Activated CD4-positive, alpha-beta T cell treated with anti-CD3 and anti-CD28 coated beads, Interleukin-2, amount 10 ng/mL, durations not matched to agents 7 days and 5 days (primary cell): ENCODE results near the gene RAD9A. TPM values are rescaled to one million over a fixed set of nuclear protein-coding genes. Genes with fewer than 3 reads are reported as not detected.
A peak's percentile ranks its signal among the peaks of the same experiment; 100 is the strongest.

Experiments
- CTCF ChIA-PET: fragments of 350-600 bp; sonication (Branson Sonifier 250); formaldehyde crosslinking; loops from one replicate; lab custom pipeline; 2021; ENCODE audit warnings: antibody characterized with exemption; lab: Charles Lee
- POLR2A ChIA-PET: fragments of 350-600 bp; sonication (Branson Sonifier 250); formaldehyde crosslinking; loops from one replicate; lab custom pipeline; 2021; ENCODE audit warnings: antibody characterized with exemption; lab: Charles Lee
- DNase-seq: peaks from one replicate; pipeline ENCODE4 v3.0.0-alpha.2; 2020
- H3K27ac Mint-ChIP-seq: one replicate; pipeline ENCODE4 v1.8.0; 2021; ENCODE audit warnings: mild to moderate bottlenecking, moderate library complexity, mixed read lengths
- H3K27me3 Mint-ChIP-seq: one replicate; pipeline ENCODE4 v1.8.0; 2021; ENCODE audit warnings: mixed read lengths
- H3K36me3 Mint-ChIP-seq: one replicate; pipeline ENCODE4 v1.8.0; 2021; ENCODE audit warnings: low read depth, mixed read lengths
- H3K4me1 Mint-ChIP-seq: one replicate; pipeline ENCODE4 v1.8.0; 2021; ENCODE audit warnings: mixed read lengths
- H3K4me3 Mint-ChIP-seq: one replicate; pipeline ENCODE4 v1.8.0; 2021; ENCODE audit warnings: mild to moderate bottlenecking, moderate library complexity, mixed read lengths
- H3K9me3 Mint-ChIP-seq: one replicate; pipeline ENCODE4 v1.8.0; 2021; ENCODE audit warnings: mixed read lengths
- total RNA-seq, 2 experiments: library from RNA; stranded (reverse); gene quantifications; one replicate each; pipeline ENCODE4 v1.2.3, GENCODE V29; 2021

Gene RAD9A
- total RNA-seq, 2 experiments from 2014 or later = 49.3 to 53.7 TPM

DNA sequence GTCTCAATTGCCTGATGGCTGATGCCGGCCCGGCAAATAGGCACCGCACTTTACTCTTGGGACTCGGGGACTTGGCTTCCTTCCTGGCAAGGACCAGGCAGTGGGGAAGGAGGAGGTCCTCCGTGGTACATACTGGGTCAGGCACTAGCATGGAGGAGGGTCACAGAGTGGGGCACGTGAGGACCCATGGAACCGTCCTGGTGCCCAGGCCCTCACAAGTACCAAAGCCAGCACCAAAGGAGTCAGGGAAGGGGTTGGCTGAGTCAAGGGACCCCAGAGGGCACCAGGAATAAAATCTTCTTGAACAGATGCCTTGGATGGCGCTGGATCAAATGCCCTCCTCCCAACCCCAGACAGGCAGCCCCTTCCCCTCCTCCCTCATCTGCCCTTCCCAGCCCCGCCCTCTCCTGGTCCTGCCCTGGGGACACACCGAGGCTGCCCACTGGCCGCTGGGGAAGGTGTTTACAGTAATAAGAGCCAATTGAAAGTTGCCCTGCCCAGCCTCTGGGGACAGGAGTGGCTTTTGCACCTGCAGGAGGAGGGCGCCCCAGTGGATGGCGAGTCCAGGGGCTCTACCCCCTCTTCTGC lies 18.1 kb downstream of the RAD9A start:
- Mint-ChIP-seq H3K36me3 (peaks cover 57% of the 10 kb centered on the region), H3K4me1 (peaks cover 81% of the 10 kb centered on the region), H3K4me3 (peak overlapping the region; percentile 79), H3K27me3 (no peaks in the 10 kb centered on the region), H3K9me3 (no peaks in the 10 kb centered on the region), H3K27ac (peak overlapping the region; percentile 94)
- POLR2A ChIA-PET = interaction anchor here (0.6 to 0.9 kb wide), 2 partner anchors 10 to 145 kb away, joined by 3 to 4 read pairs; no protein-coding TSS in a partner anchor
- CTCF ChIA-PET = interaction anchor here (1.2 to 1.9 kb wide), 3 partner anchors 8 to 95 kb away, joined by 3 to 9 read pairs (median 4); partner anchors contain the start of gene PITPNM1
- DNase-seq = no peak

- peak overlapping the region; percentile 94 for H3K27ac Mint-ChIP-seq
- peaks cover 1% of the 10 kb centered on the region for H3K27me3 Mint-ChIP-seq
These were observed 18.6 kb downstream of the RAD9A start for GRCh38 chr11:67410369-67410831.

GRCh38 chr11:67410984-67411784 lies 19.4 kb downstream of the RAD9A start:
- Mint-ChIP-seq H3K27ac (peak overlapping the region; percentile 94), H3K27me3 (peaks cover 1% of the 10 kb centered on the region), H3K9me3 (no peaks in the 10 kb centered on the region), H3K4me3 (peak overlapping the region; percentile 79), H3K4me1 (peaks cover 78% of the 10 kb centered on the region), H3K36me3 (peaks cover 45% of the 10 kb centered on the region)
- no peak for DNase-seq
- POLR2A ChIA-PET = interaction anchor here (1.2 kb wide), 1 partner anchor 9 kb away, joined by 5 read pairs; no protein-coding TSS in a partner anchor
- CTCF ChIA-PET = interaction anchor here (0.6 to 0.9 kb wide), 4 partner anchors 12 to 68 kb away, joined by 3 to 4 read pairs (median 3); no protein-coding TSS in a partner anchor

More at GRCh38 chr11:67410369-67410831, 18.6 kb downstream of the RAD9A start:
- ChIA-PET CTCF (no interaction called here), POLR2A (interaction anchor here (1.2 kb wide), 1 partner anchor 10 kb away, joined by 5 read pairs; no protein-coding TSS in a partner anchor)
- Mint-ChIP-seq H3K9me3 (no peaks in the 10 kb centered on the region), H3K4me3 (peak overlapping the region; percentile 79), H3K4me1 (peaks cover 80% of the 10 kb centered on the region), H3K36me3 (peaks cover 52% of the 10 kb centered on the region)
- no peak for DNase-seq

GRCh38 chr11:67411785-67412152 lies 20.0 kb downstream of the RAD9A start:
- ChIA-PET POLR2A (interaction anchor here (1.2 kb wide), 1 partner anchor 8 kb away, joined by 5 read pairs; no protein-coding TSS in a partner anchor), CTCF (interaction anchor here (0.6 to 4.0 kb wide), 6 partner anchors 8 to 69 kb away, joined by 3 to 27 read pairs (median 4); partner anchors contain the start of genes PPP1CA and TBC1D10C)
- Mint-ChIP-seq H3K27me3 (peaks cover 1% of the 10 kb centered on the region), H3K27ac (peak overlapping the region; percentile 6), H3K9me3 (no peaks in the 10 kb centered on the region), H3K36me3 (peaks cover 40% of the 10 kb centered on the region), H3K4me1 (peaks cover 78% of the 10 kb centered on the region), H3K4me3 (no peak overlapping the region)
- no peak for DNase-seq

- Mint-ChIP-seq H3K4me1 (peaks cover 74% of the 10 kb centered on the region), H3K4me3 (no peak overlapping the region), H3K36me3 (peaks cover 34% of the 10 kb centered on the region), H3K27me3 (peaks cover 1% of the 10 kb centered on the region), H3K9me3 (no peaks in the 10 kb centered on the region), H3K27ac (peak overlapping the region; percentile 76)
- ChIA-PET POLR2A (no interaction called here), CTCF (interaction anchor here (0.8 to 4.0 kb wide), 5 partner anchors 9 to 61 kb away, joined by 3 to 27 read pairs (median 5); partner anchors contain the start of genes PPP1CA and TBC1D10C)
- DNase-seq = no peak
These were observed 20.9 kb downstream of the RAD9A start for GRCh38 chr11:67412495-67413179.

DNA sequence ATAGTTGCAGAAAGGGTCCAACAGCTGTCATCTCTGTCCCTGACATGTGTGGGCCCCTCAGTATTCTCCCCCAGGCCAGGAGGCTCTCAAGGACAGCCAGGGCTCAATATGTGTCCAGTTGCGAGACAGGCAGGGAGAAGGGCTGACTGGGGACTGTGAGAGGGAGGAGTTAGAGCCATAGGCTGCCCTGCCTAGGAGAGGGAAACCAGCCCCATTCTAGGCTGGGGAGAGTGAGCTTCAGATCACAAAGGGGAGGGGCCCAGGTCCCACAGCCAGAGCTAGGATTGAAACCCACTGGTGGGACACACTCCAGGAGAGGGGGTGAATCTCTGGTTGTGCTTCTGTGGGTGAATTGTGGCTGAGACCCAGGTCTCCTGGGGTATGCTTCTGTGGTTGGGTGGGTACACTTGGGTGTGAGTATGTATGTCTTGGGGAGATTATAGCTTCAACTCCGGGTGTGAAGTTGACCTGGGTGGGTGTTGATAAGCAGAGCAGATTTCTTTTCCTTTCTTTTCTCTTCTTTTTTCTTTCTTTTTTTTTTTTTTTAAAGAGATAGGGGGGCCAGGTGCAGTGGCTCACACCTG lies 21.6 kb downstream of the RAD9A start:
- H3K27me3 Mint-ChIP-seq = peaks cover 1% of the 10 kb centered on the region
- H3K27ac Mint-ChIP-seq = peak overlapping the region; percentile 12
- ChIA-PET CTCF (interaction anchor here (0.8 to 4.0 kb wide), 8 partner anchors 10 to 62 kb away, joined by 3 to 27 read pairs (median 6); partner anchors contain the start of genes PPP1CA and TBC1D10C), POLR2A (no interaction called here)
- peaks cover 73% of the 10 kb centered on the region for H3K4me1 Mint-ChIP-seq
- DNase-seq = no peak
- peaks cover 27% of the 10 kb centered on the region for H3K36me3 Mint-ChIP-seq
- H3K4me3 Mint-ChIP-seq = no peak overlapping the region
- H3K9me3 Mint-ChIP-seq = no peaks in the 10 kb centered on the region

DNA sequence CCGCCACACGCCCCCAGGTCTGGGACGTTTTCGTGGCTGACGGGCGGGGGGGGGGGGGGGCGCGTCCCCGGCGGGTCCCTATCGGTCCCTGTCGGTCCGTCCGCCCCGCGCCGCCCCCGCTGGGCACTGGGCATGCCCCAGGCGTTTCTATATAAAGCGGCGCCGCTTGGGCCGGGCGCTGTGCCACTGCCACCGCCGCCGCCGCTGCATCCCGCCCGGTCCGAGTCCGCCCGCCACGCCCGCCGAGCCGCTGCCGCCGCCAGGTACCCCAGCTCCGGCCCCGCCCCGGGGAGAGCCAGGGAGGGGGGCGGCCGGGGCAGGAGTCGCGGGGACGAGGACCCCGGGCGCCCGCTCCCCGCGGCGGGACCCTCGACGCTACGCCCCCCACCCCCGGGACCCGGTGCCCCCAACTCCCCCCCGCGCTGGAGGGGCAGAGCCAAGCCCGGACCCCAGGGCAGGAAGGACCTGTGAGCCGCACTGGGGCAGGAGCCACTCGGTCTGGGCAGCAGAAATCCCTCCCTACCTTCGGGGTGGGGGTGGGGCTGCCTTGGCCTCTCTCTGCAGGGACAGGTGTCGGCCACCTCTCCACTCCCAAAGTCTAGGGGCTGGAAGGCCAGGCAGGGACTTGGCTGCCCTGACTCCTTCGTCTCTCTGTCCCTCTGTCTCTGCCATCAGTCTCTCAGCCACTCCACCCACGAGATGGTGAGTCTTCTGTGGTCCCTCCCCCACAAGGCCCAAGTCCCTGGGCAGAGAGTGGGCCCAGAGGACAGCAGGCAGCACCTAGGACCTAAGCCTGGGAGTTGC lies 23.9 kb downstream of the RAD9A start, which contains the start of gene CARNS1:
TSS of gene CARNS1 (plus strand) at position 178 of the 804 bp plus-strand sequence. CDS start at position 700, 522 bp downstream.
- Mint-ChIP-seq H3K36me3 (peaks cover 9% of the 10 kb centered on the region), H3K27ac (peak within 1 kb of the TSS; percentile 87), H3K4me3 (peak within 1 kb of the TSS; percentile 45), H3K27me3 (peaks cover 1% of the 10 kb centered on the region), H3K4me1 (peaks cover 67% of the 10 kb centered on the region), H3K9me3 (no peaks in the 10 kb centered on the region)
- POLR2A ChIA-PET = no interaction called here
- DNase-seq = no peak
- CTCF ChIA-PET = interaction anchor here (0.6 to 4.0 kb wide), 3 partner anchors 12 to 40 kb away, joined by 3 to 27 read pairs (median 3); partner anchors contain the start of genes PPP1CA and TBC1D10C

- CTCF ChIA-PET = interaction anchor here (0.6 to 4.0 kb wide), 5 partner anchors 8 to 58 kb away, joined by 3 to 27 read pairs (median 5); partner anchors contain the start of genes PTPRCAP and TBC1D10C
These were observed 24.9 kb downstream of the RAD9A start for GRCh38 chr11:67416416-67417335.

GRCh38 chr11:67417425-67417824 lies 25.6 kb downstream of the RAD9A start:
- Mint-ChIP-seq H3K27ac (no peak overlapping the region), H3K4me1 (peaks cover 54% of the 10 kb centered on the region), H3K36me3 (peaks cover 3% of the 10 kb centered on the region), H3K4me3 (no peak overlapping the region), H3K27me3 (peaks cover 1% of the 10 kb centered on the region), H3K9me3 (no peaks in the 10 kb centered on the region)
- ChIA-PET CTCF (interaction anchor here (1.2 to 4.0 kb wide), 7 partner anchors 9 to 57 kb away, joined by 3 to 27 read pairs (median 5); partner anchors contain the start of genes PPP1CA, PTPRCAP, RAD9A and TBC1D10C), POLR2A (no interaction called here)
- no peak for DNase-seq

More at GRCh38 chr11:67416416-67417335, 24.9 kb downstream of the RAD9A start:
- POLR2A ChIA-PET = no interaction called here
- Mint-ChIP-seq H3K4me1 (peaks cover 62% of the 10 kb centered on the region), H3K4me3 (peak overlapping the region; percentile 60), H3K27ac (peak overlapping the region; percentile 87), H3K9me3 (no peaks in the 10 kb centered on the region), H3K36me3 (peaks cover 3% of the 10 kb centered on the region), H3K27me3 (peaks cover 1% of the 10 kb centered on the region)
- DNase-seq = peak; percentile 71
